Measurements from ENCODE around the gene RAB20.
"Not testable (repeated sequence)": the region's sequence is repeated elsewhere in the genome, so short reads cannot be mapped to it uniquely, and the experiment has no call there.

The RAB20 gene

DNA sequence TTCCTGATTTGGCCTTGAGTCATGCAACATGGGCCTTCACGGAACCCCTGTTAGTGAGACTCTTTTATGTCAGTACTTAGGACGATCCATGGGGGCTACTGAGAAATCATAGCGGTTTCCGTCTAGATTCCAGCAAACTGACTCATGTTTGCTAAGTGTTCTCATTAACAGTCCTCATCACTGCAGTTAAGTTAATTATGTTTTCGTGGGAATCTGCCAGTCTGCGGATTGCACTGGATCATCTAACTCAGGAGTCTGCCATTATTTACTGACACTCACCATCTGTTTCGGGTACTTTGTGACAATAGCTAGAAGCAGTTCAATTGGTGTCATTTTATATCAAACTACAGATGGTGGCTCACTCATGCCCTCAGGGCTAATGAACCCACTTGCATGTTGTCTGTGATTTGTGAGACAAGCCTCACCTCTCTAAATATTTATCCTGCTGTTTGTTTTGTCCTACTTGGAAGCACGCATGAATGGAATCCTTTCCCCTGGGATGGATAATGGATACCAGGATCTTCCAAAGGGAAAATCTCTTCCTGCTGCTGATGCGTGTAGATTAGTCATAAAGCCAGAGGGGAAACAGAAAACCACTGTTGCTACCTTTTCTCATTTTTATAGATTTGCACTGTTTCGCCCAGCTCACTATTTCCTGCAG is 61.8 kb downstream of the RAB20 start:
- H3K4me1 ChIP-seq, result no peaks in the 10 kb centered on the region
- no peak for DNase-seq (ENCODE audit: low spot score in 2 of 2)
- H3K4me3 ChIP-seq, result no peak overlapping the region
- no peaks in the 10 kb centered on the region for H3K9me3 ChIP-seq
- in situ Hi-C loops (cut with MboI; ENCODE audit: low sequenced_read_pairs), result no loop called here
- H3K27me3 ChIP-seq (ENCODE audit: low read depth), result no peaks in the 10 kb centered on the region
- no peaks in the 10 kb centered on the region for H3K36me3 ChIP-seq (replicated peaks)

DNA sequence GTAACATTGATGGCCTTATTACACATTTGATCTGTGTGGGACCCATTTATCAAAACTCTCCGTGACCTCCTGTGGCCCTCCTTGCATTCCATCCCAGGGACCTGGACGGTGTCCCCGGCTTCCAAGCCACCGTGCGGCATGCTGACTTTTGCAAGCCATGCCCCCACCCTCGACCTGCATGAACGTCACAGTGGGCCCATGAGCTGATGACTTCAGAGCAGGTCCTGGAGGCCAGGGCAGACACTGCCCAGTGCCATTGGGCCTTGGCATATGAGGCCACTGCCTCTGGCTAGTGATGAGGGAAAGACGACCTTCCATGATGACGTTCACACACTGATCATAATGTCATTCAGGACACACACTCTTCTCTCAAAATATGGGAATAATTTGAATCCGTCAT is 62.8 kb downstream of the RAB20 start:
- in situ Hi-C loops (cut with MboI; ENCODE audit: low sequenced_read_pairs), result no loop called here
- no peaks in the 10 kb centered on the region for H3K9me3 ChIP-seq
- no peak overlapping the region for H3K4me3 ChIP-seq
- H3K27me3 ChIP-seq (ENCODE audit: low read depth), result no peaks in the 10 kb centered on the region
- no peaks in the 10 kb centered on the region for H3K4me1 ChIP-seq
- no peak for DNase-seq (ENCODE audit: low spot score in 2 of 2)
- no peaks in the 10 kb centered on the region for H3K36me3 ChIP-seq (replicated peaks)

DNA sequence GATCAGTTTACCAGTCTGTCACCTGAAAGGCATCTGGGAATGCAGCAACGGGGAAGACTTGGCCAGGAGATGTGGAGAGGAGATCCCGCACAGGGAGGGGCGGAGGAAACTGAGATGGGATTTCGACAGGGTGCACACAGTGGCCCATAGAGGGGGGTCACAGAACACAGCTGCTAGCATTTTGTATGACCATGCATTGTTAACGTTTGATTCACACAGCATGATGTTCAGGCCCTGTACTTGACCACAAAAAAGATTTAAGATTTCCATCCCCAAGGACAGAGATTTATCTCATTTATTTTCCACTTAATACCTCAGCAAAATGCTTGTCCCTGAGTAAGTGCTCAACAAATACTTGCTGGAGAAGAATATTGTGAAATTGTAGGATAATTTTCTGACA is 63.2 kb downstream of the RAB20 start:
- Histone ChIP-seq H3K4me3 (no peak overlapping the region), H3K36me3 (replicated peaks) (no peaks in the 10 kb centered on the region), H3K9me3 (no peaks in the 10 kb centered on the region), H3K27me3 (ENCODE audit: low read depth) (no peaks in the 10 kb centered on the region), H3K4me1 (no peaks in the 10 kb centered on the region)
- no peak for DNase-seq (ENCODE audit: low spot score in 2 of 2)
- in situ Hi-C loops (cut with MboI; ENCODE audit: low sequenced_read_pairs), result no loop called here

DNA sequence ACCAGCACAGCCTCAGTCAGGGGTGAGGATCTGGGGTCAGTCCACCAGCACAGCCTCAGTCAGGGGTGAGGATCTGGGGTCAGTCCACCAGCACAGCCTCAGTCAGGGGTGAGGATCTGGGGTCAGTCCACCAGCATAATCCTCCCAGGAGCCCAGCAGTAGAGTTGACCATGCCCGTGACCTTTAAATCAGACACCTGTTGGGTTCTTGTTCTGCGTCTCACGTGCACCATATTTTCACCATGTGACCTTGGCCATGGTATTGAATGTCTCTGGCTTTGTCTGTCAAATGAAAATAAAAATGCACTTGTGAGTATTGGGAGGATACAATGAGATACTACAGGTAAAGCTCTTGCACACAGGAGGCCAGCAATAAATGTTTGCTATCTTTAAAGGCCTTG is 63.6 kb downstream of the RAB20 start:
- H3K36me3 ChIP-seq (replicated peaks); H3K27me3 ChIP-seq (ENCODE audit: low read depth); in situ Hi-C loops (cut with MboI; ENCODE audit: low sequenced_read_pairs); H3K4me1 ChIP-seq; H3K9me3 ChIP-seq; H3K4me3 ChIP-seq; DNase-seq (ENCODE audit: low spot score in 2 of 2): not testable (repeated sequence)

DNA sequence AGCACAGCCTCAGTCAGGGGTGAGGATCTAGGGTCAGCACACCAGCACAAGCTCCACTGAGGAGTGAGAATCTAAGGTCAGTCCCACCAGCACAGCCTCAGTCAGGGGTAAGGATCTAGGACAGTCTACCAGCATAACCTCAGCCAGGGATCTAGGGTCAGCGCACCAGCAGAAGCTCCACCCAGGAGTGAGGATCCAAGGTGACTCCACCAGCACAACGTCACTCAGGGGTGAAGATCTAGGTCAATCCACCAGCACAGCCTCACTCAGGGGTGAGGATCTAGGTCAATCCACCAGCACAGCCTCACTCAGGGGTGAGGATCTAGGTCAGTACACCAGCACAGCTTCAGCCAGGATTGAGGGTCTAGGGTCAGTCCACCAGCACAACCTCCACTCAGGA is 64.5 kb downstream of the RAB20 start:
- in situ Hi-C loops (cut with MboI; ENCODE audit: low sequenced_read_pairs), result no loop called here
- Histone ChIP-seq H3K27me3 (ENCODE audit: low read depth) (no peaks in the 10 kb centered on the region), H3K4me3 (no peak overlapping the region), H3K4me1 (no peaks in the 10 kb centered on the region), H3K9me3 (no peaks in the 10 kb centered on the region), H3K36me3 (replicated peaks) (no peaks in the 10 kb centered on the region)
- DNase-seq (ENCODE audit: low spot score in 2 of 2), result no peak

DNA sequence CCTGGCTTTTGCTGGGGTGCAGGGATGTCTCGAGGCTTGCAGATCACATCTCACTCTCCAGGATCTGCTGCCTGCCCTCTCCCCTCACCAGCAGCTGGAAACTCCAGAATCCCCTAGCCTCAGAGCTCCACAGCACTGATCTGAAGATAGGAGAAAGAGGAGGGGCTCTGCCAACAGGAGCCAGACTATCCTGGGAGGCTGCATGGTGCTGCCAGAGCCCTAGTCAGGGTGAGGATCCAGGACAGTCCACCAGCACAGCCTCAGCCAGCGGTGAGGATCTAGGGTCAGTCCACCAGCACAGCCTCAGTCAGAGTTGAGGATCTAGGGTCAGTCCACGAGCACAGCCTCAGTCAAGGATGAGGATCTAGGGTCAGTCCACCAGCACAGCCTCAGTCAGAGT is 65.2 kb downstream of the RAB20 start:
- H3K27me3 ChIP-seq (ENCODE audit: low read depth), result no peaks in the 10 kb centered on the region
- in situ Hi-C loops (cut with MboI; ENCODE audit: low sequenced_read_pairs), result no loop called here
- no peak for DNase-seq (ENCODE audit: low spot score in 2 of 2)
- no peaks in the 10 kb centered on the region for H3K9me3 ChIP-seq
- H3K4me1 ChIP-seq, result no peaks in the 10 kb centered on the region
- no peaks in the 10 kb centered on the region for H3K36me3 ChIP-seq (replicated peaks)
- no peak overlapping the region for H3K4me3 ChIP-seq

DNA sequence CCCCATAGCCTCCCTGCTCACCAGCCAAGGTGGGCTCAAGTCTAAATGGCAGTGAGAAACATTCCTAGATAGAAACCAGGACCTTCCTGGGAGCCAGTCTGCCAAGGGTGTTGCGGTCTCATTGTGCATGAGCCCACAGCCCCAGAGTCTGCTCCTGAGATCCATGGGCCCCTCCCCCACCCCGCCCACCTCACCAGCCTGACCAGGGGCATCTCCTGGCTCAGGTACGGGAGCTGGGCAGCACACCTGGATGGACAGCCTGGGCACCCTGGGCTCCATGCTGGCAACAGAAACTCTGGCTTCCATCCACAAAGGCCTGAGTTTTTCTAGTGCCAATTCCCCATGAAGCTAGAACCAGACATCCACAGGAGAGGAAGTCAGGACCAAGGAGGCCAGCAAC is 65.6 kb downstream of the RAB20 start:
- H3K9me3 ChIP-seq, result no peaks in the 10 kb centered on the region
- no peak overlapping the region for H3K4me3 ChIP-seq
- no peaks in the 10 kb centered on the region for H3K27me3 ChIP-seq (ENCODE audit: low read depth)
- H3K36me3 ChIP-seq (replicated peaks), result no peaks in the 10 kb centered on the region
- no peaks in the 10 kb centered on the region for H3K4me1 ChIP-seq
- no peak for DNase-seq (ENCODE audit: low spot score in 2 of 2)
- in situ Hi-C loops (cut with MboI; ENCODE audit: low sequenced_read_pairs), result no loop called here

DNA sequence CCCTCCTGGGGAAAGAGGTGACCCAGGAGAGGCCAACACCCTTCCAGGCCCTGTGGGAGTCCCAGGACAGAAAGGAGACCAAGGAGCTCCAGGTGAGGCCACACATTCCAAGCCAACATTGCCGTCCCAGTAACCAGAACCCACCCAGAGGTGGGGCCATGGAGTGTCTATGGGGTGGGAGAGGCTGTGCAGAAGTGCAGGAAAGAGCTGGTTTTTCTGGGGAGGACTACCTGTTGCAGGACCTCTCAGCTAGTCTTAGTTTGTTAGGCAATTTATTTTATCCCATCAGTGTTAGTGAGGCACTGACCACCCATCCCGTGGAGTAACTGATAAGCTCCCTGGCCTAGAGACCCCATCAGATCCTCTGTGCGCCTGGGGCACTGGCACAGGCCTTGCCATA is 66.1 kb downstream of the RAB20 start:
- Histone ChIP-seq H3K9me3 (no peaks in the 10 kb centered on the region), H3K36me3 (replicated peaks) (no peaks in the 10 kb centered on the region), H3K4me1 (no peaks in the 10 kb centered on the region), H3K27me3 (ENCODE audit: low read depth) (no peaks in the 10 kb centered on the region), H3K4me3 (no peak overlapping the region)
- DNase-seq (ENCODE audit: low spot score in 2 of 2), result no peak
- in situ Hi-C loops (cut with MboI; ENCODE audit: low sequenced_read_pairs), result no loop called here

DNA sequence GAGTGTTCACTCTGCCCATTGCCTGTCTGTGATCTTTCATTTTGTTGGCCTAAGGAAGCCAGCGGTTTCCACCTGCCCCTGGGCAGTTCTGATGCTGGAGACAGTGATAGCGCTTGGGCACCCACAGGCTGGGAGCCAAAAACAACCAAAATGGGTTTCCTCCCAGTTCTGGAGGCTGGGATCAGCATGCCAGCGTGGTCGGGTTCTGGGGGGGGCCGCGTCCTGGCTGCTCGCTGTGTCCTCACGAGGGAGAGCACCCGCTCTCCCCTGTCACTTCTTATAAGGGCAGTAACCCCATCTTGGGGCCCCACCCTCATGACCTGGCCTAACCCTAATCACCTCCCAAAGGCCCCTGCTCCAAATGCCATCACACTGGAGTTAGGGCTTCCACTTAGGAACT is 67.9 kb downstream of the RAB20 start:
- no peaks in the 10 kb centered on the region for H3K27me3 ChIP-seq (ENCODE audit: low read depth)
- in situ Hi-C loops (cut with MboI; ENCODE audit: low sequenced_read_pairs), result no loop called here
- H3K4me3 ChIP-seq, result no peak overlapping the region
- H3K9me3 ChIP-seq, result no peaks in the 10 kb centered on the region
- H3K4me1 ChIP-seq, result no peaks in the 10 kb centered on the region
- no peak for DNase-seq (ENCODE audit: low spot score in 2 of 2)
- H3K36me3 ChIP-seq (replicated peaks), result no peaks in the 10 kb centered on the region

DNA sequence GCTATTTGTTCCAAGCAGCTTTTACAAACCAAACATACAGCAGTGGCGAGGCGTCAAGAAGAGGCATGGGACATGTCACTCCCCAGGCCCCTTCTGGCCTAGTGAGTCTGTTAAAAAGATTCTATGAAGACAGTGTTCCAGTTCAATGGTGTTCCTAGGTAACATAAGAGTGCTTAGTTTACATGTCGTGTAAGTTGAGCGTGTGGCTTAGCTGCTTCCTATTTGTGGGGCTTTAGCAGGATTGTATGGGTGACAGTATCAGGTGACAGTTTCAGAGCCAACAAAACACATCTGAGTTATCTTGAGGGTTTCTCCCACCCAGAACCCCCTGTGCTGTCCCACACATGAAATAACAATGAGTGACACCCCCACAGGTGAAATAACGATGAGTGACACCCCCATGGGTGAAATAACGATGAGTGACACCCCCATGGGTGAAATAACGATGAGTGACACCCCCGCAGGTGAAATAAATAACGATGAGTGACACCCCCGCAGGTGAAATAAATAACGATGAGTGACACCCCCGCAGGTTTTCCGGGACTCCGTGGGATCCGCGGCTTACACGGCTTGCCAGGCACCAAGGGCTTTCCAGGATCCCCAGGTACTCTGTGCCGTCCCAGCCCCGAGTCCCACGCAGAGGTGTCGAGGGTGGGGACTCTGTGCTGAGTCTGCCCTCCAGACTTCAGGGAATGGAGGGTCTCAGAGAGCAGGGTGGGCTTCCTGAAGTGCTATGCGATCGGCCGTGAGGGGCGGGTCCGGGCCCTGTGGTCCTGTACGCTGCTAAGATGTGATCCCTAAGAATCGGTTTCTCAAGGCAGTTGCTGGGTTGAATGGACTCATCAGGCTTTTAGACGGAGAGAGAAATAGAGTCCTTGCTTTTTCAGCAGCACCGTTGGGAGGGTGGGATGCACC is 68.6 kb downstream of the RAB20 start:
- H3K4me3 ChIP-seq, result no peak overlapping the region
- H3K9me3 ChIP-seq, result no peaks in the 10 kb centered on the region
- no peak for DNase-seq (ENCODE audit: low spot score in 2 of 2)
- no peaks in the 10 kb centered on the region for H3K4me1 ChIP-seq
- no peaks in the 10 kb centered on the region for H3K36me3 ChIP-seq (replicated peaks)
- H3K27me3 ChIP-seq (ENCODE audit: low read depth), result no peaks in the 10 kb centered on the region
- in situ Hi-C loops (cut with MboI; ENCODE audit: low sequenced_read_pairs), result no loop called here

DNA sequence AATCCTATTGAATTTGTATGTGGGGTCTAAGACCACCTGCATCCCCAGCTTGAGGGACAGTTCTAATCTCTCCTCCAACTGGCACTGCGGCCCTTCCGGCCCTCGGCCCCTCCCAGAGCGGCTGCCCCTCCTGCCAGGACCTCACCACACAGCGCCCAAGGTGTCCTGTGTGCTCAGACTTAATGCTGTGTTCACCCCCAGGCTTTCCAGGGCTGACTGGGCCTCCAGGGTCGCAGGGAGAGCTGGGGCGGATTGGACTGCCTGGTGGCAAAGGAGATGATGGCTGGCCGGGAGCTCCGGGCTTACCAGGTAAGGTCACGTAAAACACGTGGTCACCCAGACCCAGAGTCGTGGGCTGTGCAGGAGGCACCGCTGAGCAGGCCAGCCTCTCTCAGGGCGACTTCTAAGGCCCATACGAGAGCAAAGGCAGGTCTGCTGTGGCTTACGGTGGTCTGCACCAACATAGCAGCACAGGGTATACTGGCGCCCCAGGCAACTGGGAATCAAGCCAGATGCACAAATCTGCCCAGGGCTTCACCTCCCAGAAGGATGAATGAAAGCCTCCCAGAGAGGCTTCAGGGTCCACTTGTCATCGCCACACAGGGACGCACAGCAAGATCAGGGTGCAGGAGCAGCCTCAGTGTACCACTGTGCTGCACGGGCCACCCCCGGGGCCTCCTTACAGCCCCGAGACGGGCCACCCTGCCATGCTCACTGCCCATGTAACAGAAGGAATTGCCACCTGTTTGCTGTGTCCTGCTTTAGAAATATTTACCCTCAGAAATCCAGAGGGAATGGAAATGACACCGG is 69.4 kb downstream of the RAB20 start:
- no peak for DNase-seq (ENCODE audit: low spot score in 2 of 2)
- in situ Hi-C loops (cut with MboI; ENCODE audit: low sequenced_read_pairs), result no loop called here
- no peaks in the 10 kb centered on the region for H3K27me3 ChIP-seq (ENCODE audit: low read depth)
- H3K4me3 ChIP-seq, result no peak overlapping the region
- no peaks in the 10 kb centered on the region for H3K9me3 ChIP-seq
- H3K4me1 ChIP-seq, result no peaks in the 10 kb centered on the region
- H3K36me3 ChIP-seq (replicated peaks), result no peaks in the 10 kb centered on the region

DNA sequence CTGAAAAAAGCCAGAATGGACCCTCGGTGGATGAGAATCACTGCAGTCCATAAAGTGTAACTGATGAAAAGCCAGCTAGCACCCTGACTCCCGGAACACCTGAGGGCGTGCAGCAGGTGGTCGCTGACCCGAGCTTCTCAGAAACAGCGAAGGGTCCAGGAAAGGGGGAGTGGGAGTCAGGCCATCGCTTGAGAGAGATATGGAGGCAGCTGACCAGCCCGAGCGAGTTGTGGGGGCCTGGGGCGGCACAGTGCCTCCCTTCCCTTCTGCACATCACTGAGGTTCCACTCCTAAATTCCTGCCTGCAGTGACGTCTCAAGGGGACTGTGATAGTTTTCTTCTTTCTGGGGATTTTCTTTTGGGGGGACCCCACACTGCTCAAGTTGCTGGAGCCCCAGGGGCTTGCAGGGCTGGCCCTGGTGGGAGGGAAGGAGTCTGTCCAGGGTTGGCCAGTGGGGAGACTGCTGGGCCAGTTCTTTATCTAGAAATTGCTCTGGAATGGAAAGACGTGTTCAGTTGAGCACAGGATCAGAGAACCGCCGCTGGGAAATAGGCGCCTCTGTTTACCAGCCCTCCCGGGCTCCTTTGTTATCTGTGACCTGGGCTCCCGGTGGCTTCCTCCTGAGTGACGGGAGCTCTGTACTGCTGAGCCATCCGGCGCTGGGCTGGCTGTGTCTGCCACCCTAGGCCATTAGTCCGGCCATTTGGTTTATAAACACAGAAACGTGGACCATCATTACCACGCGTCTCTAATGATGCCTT is 71.3 kb downstream of the RAB20 start:
- DNase-seq (ENCODE audit: low spot score in 2 of 2), result no peak
- Histone ChIP-seq H3K27me3 (ENCODE audit: low read depth) (no peaks in the 10 kb centered on the region), H3K4me3 (no peak overlapping the region), H3K4me1 (no peaks in the 10 kb centered on the region), H3K36me3 (replicated peaks) (no peaks in the 10 kb centered on the region), H3K9me3 (no peaks in the 10 kb centered on the region)
- in situ Hi-C loops (cut with MboI; ENCODE audit: low sequenced_read_pairs), result no loop called here

DNA sequence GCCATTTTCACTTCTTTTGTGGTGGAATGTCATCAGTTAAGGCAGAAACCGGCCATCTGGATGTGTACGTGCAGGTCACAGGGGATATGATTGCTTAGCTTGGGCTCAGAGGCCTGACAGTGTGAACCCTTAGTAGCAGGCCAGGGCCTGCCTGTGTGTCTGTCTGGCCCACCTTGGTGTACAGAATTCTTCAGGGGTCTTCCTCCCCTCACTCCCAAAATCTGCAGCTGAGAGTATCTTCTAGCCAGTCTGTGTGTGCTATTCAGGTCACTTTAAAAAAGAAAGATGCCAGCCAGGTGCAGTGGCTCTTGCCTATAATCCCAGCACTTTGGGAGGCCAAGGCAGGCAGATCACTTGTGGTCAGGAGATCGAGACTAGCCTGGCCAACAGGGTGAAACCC is 74.6 kb downstream of the RAB20 start:
- DNase-seq (ENCODE audit: low spot score in 2 of 2); H3K9me3 ChIP-seq; H3K4me3 ChIP-seq; H3K27me3 ChIP-seq (ENCODE audit: low read depth); H3K4me1 ChIP-seq; in situ Hi-C loops (cut with MboI; ENCODE audit: low sequenced_read_pairs); H3K36me3 ChIP-seq (replicated peaks): not testable (repeated sequence)
